Measurements from ENCODE around the gene CEMIP.
"Not testable (repeated sequence)": the region's sequence is repeated elsewhere in the genome, so short reads cannot be mapped to it uniquely, and the experiment has no call there.

Gene CEMIP

DNA sequence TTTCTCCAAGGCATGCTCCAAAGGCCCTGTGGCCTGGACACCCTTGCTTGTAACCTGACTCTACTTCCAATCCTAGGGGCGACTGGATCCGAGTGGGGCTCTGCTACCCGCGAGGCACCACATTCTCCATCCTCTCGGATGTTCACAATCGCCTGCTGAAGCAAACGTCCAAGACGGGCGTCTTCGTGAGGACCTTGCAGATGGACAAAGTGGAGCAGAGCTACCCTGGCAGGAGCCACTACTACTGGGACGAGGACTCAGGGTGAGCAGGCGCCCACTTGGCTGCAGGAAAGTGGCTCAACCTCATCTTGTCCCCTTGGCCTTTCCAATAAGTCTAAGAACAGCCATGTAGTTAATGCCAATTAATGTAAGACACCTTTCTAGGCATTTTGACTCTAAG is 158.5 kb downstream of the CEMIP start:
- DNase-seq, result no peak

DNA sequence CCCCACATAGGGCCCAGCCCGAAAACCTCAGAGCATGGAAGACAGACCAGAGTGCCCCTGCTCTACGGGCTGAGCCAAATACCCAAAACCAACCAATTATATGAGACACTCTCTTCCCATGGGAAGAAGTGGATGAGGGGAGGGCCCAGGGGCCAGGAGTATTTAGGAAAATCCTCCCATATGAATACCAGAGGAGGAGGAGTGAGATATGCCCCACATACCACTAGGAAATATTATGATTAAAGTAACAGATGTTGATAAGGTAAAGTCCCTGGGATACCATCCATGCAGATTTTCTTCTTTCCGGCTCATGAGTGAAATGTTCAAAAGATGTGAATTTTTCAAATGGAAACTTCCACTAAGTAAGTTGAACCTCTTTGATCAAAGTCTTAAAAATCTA is 160.0 kb downstream of the CEMIP start:
- no peak for DNase-seq

DNA sequence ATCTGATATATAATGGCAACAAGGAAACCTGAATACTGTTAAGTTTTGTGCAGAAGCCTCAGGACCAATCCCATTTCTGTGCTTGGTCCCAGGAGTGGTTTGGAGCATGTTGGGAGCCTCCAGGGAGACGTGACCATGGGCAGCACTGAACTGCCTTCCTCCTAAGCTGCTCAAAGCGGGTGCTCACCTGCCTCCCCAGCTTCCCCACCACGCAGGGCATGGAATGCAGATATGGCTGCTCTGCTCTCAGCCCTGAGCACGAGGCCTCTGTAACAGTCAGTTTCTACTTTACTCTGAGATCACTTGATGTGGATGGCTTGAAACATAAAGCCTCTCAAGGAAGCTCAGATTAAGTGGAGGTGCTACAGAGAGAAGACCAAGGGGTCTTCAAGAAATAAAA is 161.2 kb downstream of the CEMIP start:
- DNase-seq, result no peak

DNA sequence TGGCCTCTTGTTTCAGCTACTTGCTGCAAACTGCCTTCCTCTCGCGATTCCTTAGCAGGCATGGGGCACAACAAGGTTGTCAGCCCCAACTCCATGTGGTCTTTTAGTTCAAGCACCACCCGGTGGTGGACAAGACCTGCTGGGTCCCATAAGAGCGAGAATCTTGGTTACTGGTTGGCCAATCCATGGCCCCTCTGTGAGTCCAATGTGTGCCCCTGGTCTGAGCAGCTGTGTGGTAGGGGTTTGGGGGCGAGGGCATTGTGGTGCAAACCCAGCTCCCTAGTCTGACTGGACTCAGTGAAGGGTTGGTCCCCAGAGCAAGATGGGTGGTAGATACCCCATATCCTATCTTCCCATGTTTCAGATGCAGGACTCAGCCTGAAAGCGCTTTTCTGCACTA is 161.7 kb downstream of the CEMIP start:
- no peak for DNase-seq

DNA sequence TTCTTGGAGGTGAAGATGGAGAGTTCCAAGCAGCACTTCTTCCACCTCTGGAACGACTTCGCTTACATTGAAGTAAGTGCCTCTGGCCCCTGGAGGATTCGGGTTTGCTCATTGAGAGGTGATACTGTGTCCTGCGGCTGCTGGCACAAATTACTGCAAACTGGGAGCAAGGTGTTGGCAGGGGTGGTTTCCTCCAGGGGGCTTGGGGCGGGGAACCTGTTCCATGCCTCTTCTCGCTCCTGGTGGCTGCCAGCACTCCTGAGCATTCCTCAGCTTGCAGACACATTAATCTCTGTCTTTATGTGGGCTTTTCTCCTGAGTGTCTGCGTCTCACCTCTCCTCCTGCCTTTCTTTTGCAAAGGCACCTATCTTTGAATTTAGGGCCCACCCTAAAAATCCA is 163.1 kb downstream of the CEMIP start:
- no peak for DNase-seq

DNA sequence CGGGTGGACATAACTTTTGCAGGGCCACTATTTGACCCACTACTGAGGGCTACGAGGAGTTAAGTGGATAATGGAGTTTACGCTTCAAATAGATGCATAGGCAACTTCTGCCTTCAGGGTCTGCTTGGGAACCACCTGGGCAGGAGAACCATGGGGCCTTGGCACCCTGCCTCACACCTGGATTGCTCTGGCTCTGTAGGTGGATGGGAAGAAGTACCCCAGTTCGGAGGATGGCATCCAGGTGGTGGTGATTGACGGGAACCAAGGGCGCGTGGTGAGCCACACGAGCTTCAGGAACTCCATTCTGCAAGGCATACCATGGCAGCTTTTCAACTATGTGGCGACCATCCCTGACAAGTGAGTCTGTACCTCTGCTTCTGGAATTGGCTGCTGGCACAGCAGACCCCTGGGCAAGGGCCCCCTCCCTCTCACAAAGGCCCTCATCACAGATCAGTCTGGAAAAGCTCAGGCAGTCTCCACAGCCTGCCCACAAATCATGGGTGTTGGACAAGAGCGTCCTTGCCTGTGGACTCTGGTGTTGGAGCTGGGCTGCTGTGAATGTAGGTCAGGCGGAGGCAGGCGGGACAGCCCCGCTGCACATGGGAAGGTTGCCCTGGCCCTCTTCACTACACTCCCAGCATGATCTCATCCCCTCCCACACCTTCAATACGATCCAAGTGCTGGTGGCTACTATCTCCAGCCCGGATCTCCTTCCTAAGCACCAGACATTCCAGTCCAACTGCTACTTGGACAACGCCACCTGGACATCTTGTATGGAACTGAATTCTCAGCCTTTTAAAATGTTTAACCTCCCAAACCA is 163.8 kb downstream of the CEMIP start:
- no peak for DNase-seq

DNA sequence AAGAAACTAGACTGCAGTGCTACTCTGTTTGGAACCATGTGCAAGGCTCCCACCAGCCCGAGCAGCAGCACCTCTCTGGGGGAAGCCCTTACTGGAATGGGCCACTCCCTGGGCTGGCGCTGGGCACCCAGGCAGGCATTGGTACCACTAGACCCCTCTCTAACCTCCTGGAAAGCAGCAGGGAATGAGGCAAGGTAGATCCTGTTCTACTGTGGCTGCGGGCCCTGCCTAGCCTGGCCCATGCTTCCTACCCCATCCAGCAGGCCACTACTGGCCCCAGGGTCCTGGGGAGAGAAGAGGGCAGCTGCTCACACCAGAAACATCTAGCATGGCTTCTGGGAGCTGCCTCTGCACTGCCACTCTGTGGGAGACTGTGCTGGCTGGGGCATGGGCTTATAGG is 165.6 kb downstream of the CEMIP start:
- DNase-seq, result no peak

DNA sequence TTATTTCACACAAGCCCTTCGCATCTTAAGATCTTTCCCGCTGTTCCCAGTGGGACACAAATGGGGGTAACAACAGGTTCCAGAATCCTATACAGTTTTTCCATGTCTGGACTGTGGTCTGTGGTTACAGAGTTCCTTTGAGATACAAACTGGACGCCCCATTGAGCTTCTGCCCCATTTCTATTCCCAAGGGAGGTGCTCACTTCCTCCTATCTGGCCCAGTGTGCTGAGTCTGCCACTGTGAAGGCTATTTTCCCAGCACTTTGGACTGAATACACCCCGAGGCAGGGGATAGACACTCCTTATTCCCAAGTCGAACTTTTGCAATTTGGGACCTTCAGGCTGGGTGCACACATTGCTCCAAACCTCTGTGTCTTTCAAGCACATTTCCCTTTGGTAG is 166.4 kb downstream of the CEMIP start:
- DNase-seq, result no peak

DNA sequence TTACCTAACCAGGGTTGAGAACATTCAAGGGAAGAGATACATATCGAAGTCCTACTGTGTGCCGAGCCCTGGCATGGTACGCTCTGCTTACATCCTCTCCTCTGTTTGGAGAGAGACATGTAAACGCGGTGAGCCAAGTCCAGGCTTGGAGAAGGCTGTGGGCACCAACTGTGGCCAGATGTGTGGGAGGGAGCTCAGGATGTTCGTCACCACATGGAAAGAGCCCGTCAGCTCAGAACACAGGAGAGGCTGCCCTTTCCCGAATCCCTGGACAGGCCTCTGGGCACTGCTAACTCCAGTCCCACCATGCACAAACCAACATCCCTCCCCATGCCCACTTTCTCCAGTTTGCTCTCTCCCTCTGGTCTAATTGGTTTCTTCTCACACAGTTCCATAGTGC is 167.4 kb downstream of the CEMIP start:
- no peak for DNase-seq

DNA sequence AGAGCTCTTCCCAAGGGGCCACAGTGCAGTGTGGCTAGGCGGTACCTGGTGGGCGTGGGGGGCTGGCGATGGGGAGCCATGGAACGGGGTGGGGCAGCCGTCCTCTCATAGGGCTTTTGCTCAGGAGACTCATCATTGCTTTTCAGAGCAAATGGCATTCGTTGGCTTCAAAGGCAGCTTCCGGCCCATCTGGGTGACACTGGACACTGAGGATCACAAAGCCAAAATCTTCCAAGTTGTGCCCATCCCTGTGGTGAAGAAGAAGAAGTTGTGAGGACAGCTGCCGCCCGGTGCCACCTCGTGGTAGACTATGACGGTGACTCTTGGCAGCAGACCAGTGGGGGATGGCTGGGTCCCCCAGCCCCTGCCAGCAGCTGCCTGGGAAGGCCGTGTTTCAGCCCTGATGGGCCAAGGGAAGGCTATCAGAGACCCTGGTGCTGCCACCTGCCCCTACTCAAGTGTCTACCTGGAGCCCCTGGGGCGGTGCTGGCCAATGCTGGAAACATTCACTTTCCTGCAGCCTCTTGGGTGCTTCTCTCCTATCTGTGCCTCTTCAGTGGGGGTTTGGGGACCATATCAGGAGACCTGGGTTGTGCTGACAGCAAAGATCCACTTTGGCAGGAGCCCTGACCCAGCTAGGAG is 169.6 kb downstream of the CEMIP start:
- no peak for DNase-seq

DNA sequence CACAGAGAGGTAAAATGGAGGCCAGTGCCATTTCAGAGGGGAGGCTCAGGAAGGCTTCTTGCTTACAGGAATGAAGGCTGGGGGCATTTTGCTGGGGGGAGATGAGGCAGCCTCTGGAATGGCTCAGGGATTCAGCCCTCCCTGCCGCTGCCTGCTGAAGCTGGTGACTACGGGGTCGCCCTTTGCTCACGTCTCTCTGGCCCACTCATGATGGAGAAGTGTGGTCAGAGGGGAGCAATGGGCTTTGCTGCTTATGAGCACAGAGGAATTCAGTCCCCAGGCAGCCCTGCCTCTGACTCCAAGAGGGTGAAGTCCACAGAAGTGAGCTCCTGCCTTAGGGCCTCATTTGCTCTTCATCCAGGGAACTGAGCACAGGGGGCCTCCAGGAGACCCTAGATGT is 170.6 kb downstream of the CEMIP start:
- DNase-seq, result no peak

DNA sequence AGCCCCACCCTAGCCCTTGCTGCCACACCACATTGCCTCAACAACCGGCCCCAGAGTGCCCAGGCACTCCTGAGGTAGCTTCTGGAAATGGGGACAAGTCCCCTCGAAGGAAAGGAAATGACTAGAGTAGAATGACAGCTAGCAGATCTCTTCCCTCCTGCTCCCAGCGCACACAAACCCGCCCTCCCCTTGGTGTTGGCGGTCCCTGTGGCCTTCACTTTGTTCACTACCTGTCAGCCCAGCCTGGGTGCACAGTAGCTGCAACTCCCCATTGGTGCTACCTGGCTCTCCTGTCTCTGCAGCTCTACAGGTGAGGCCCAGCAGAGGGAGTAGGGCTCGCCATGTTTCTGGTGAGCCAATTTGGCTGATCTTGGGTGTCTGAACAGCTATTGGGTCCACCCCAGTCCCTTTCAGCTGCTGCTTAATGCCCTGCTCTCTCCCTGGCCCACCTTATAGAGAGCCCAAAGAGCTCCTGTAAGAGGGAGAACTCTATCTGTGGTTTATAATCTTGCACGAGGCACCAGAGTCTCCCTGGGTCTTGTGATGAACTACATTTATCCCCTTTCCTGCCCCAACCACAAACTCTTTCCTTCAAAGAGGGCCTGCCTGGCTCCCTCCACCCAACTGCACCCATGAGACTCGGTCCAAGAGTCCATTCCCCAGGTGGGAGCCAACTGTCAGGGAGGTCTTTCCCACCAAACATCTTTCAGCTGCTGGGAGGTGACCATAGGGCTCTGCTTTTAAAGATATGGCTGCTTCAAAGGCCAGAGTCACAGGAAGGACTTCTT is 171.3 kb downstream of the CEMIP start:
- no peak for DNase-seq

DNA sequence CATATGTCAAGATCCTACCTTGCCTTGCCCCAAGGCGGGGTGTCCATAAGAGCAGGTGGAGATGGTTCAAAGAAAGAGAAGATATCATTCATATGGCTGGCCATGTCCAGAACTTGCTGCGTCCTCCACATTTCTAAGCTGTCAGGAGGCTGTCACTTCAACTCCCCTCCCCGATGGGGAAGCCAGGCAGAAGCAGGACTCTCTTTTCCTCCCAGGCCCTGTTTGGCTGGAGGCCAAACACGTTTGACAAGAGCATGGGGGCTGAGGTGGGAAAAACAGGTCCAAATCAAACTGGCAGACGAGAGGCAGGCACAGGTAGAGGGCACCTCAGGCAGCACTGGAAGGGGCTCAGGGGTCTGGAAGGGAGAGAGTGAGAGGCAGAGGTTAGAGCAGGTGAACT is 172.8 kb downstream of the CEMIP start:
- DNase-seq, result no peak

DNA sequence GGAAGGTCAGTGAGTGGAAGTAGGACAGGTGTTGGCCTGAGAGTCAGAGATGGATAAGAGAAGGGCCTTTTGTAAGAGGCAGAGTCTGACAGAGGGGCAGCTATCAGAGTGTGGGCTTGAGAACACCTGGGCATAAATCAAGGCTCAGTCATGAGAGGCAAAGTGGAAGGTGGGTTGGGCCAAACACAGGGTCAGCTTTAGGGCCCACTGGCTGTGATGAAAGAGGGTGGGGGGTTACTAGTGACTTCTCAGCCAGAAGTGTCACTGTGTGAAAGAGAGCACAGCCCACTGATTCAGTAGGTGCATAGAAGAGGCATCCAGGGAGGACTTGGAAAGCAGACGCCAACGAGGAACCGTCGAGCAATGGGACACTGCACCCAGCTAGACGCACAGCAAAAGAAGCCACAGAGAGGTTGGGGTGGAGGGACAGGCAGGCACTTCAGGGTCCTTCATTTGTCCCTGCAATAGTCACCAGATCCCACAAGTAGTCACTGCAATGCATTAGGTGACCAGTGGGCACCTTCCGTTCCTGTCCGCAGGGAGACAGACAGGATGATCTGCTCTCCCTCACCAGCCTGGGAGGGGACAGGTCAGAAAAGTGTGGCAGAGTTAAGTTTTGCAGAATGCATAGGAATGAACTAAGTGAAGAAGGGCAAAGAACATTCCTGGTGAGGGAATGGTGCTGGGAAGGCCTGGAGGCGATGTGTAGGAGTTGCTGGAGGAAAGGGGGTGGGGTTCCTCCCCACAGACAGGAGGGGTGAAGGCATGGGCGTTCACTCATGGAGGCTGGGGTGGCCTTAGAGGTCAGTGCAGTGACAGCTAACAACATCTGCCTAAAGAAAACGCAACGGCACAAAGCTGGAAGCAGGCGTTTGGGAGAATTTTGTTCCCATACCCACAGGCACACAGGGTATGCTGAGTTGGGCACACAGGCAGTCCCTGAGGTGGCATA is 174.1 kb downstream of the CEMIP start:
- DNase-seq, result no peak

DNA sequence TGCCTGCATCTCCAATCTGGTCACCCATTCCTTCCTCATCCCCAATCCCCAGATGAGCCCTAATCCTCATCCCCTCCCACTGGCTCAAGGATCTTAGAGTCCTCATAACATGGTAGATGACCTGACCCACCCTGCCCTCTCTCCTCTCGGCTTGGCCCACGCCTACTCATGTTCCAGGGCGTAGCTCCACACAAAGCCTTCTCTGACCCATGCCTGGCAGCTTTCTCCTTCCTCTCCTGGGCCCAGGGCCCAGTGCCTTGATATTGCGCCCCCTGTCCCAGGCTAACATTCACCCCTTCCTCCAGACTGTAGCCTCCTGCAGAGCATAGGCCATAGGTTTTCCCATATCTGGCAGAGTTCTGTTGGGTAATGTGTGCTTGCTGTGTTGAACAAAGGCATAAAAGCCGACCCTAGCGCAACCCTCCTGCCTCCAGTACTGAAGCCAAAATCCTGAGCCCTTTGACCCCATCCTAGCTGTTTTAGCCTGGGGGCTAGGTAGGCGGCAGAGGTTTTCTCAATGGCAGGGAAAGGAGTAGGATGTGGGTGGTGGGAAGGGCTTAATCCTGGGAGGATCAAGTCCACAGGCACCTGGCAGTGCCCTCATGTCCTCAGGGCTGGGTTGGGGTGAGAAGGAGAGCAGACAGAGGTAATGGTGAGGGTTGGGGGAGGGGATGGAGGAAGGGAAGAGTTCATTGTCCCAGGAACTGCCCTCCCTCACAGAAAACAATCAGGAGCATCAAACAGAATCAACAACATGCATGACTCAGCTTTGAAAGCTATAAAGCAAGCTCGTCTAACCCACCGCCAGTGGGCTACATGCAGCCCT is 175.0 kb downstream of the CEMIP start:
- DNase-seq, result no peak

DNA sequence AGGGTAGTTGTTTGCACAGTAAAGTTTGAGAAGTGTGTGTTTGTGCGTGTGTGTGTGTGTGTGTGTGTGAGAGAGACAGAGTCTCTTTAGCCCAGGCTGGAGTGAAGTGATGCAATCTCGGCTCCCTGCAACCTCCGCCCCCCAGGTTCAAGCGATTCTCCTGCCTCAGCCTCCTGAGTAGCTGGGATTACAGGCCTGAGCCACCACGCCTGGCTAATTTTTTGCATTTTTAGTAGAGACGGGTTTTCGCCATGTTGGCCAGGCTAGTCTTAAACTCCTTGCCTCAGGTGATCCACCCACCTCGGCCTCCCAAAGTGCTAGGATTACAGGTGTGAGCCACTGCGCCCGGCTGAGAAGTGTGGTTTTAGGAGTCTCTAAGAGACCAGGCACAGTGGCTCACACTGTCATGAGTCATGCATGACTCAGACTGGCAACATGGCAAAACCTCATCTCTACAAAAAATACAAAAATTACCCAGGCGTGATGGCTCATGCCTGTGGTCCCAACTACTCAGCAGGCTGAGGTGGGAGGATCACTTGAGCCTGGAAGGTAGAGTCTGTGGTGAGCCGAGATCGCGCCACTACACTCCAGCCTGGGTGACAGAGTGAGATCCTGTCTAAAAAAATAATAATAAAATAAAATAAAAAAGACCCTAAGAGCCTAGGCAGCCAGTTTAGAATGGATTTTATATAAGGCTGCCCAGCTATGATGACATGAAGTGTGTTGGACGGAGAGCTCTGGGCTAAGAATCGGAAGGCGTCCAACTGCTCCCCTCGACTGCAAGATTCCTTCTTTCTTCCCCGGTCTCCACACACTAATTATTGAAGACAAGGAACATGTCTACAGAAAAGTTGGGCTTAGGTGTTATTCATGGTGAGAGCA is 176.6 kb downstream of the CEMIP start:
- not testable (repeated sequence) for DNase-seq

DNA sequence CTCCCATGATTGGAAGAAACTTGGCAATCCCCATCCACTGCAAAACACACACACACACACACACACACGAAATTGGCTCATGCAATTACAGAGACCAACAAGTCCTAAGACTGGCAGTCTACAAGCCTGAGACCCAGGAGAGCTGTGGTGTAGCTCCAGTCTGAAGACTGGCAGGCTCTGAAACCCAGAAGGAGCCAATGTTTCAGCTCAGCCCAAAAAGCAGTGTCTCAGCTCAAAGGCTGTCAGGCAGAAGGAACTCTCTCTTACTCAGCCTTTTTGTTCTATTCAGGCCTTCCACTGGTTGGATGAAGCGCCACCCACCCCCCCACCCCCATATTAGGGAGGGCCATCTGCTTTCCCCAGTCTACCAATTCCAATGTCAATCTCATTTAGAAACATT is 178.4 kb downstream of the CEMIP start:
- no peak for DNase-seq

DNA sequence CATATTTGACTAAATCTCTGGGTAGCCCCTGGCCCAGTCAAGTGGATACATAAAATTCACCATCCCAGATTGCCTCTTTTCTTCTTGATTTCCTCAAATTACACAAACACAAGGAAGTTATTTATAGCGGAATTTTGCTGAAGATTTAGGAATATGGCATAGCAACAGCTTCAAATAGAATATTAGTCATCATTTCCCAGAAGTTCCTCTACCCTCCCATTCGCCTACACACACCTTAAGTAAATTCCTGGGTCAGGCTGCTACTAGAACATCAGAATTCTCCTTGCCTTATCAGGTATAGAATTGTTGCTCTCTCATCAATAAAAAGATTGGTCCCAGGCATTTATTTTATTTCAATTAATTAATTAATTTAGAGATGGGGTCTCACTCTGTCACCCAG is 178.8 kb downstream of the CEMIP start:
- no peak for DNase-seq

DNA sequence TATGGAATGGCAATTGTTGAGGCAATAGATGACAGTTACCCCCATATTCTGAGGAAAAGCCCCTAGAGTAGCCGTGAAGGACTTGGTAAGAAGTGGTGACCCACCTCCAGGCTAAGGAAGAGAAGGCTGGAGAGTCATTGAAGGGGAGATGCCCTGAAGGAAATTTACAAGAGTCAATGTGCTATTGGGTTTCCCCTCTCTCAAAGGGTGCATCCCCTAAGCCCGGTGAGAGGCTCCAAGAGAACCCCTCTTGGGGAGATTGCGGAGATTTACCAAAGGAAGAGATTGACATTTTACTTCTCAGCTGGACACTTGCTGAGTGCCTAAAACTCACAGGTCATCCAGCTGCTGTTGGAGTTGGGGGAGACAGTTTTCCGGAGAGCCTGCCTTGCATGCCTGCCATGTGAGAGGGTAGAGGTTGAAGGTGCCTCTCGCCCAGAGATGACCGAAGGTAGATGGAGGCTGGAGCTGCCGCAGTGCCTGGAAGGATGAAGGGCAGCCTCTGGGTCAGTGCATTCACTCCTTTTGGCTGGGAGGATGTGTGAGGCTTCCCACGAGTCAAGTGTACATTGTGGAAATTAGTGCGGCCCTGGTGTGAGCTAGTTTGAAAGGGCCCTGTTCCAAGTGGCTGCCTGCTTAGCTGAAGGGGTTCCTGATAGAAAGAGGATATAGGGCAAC is 179.8 kb downstream of the CEMIP start:
- DNase-seq, result no peak

DNA sequence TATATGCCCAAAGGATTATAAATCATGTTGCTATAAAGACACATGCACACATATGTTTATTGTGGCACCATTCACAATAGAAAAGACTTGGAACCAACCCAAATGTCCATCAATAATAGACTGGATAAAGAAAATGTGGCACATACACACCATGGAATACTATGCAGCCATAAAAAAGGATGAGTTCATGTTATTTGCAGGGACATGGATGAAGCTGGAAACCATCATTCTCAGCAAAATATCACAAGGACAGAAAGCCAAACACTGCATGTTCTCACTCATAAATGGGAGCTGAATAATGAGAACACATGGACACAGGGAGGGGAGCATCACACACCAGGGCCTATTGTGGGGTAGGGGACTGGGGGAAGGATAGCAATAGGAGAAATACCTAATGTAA is 186.3 kb downstream of the CEMIP start:
- not testable (repeated sequence) for DNase-seq

All from NCI-H1417 treated with DMSO at 0.1 percent for 48 hours (cell line).